ENCODE measurements around the gene SERAC1.
"Not testable (repeated sequence)": the region's sequence is repeated elsewhere in the genome, so short reads cannot be mapped to it uniquely, and the experiment has no call there.

The SERAC1 gene

DNA sequence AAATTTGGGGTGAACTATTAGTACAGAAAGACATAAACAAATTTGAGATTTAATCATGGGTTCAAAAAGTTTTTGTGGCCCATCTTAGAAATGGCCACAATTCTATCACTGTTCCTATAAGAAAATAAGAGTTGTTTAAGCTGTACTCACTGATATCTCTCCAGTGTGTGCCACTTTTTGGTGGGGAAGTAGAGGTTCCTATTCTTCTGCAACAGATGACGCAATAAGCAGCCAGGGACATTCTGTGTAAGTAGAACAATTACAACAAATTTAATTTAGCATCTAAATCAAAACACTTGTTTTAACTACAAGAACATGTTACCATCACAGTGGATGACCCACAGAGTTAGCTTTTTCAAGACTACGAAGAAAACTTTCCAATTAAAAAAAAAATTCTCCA is 9.9 kb downstream of the SERAC1 start:
- TF ChIP-seq, protein P1, sequence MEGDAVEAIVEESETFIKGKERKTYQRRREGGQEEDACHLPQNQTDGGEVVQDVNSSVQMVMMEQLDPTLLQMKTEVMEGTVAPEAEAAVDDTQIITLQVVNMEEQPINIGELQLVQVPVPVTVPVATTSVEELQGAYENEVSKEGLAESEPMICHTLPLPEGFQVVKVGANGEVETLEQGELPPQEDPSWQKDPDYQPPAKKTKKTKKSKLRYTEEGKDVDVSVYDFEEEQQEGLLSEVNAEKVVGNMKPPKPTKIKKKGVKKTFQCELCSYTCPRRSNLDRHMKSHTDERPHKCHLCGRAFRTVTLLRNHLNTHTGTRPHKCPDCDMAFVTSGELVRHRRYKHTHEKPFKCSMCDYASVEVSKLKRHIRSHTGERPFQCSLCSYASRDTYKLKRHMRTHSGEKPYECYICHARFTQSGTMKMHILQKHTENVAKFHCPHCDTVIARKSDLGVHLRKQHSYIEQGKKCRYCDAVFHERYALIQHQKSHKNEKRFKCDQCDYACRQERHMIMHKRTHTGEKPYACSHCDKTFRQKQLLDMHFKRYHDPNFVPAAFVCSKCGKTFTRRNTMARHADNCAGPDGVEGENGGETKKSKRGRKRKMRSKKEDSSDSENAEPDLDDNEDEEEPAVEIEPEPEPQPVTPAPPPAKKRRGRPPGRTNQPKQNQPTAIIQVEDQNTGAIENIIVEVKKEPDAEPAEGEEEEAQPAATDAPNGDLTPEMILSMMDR (IDR thresholded peaks at IDR 0.05), result no peak
- peaks cover 23 to 27% of the 10 kb centered on the region in 2 experiments for H3K4me1 ChIP-seq (ENCODE audit: control insufficient read depth in 1 of 2, insufficient read depth in 1 of 2, low read depth in 1 of 2, low read length in 1 of 2)
- H3K27me3 ChIP-seq, result no peaks in the 10 kb centered on the region
- H3K36me3 ChIP-seq, result no peaks in the 10 kb centered on the region
- no peaks in the 10 kb centered on the region for H3K9me3 ChIP-seq
- H3K27ac ChIP-seq, result no peak overlapping the region
- H3K4me3 ChIP-seq (ENCODE audit: low read depth in 1 of 2, low read length in 1 of 2), result no peak overlapping the region

DNA sequence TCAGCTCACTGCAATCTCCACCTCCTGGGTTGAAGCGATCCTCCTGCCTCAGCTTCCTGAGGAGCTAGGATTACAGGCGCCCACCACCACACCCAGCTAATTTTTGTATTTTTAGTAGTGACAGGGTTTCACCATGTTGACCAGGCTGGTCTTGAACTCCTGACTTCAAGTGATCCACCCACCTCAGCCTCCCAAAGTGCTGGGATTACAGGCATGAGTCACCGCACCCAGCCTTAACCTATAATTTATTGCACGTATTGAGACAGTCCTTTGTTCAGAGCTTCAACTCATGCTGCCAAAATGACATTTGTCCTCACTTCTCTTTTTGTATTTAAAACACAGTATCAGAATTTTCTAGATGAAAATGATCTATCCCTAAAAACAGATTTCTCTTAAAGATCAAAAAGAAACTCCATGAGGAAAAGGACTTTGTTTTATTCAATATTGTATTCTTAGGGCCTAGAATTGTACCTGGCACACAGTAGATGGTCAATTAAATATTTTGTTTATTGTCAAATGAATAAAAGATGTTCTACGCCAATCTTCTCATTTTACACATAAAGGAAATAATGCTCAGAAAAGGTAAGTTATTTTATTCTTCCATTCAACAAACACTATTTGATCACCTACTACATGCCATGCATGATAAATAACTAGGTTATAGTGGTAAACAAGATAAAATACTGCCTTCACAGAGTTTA is 10.8 kb downstream of the SERAC1 start:
- TF ChIP-seq, protein P1 (IDR thresholded peaks at IDR 0.05), result no peak
- Histone ChIP-seq H3K9me3 (no peaks in the 10 kb centered on the region), H3K4me3 (ENCODE audit: low read depth in 1 of 2, low read length in 1 of 2) (no peak overlapping the region), H3K4me1 (ENCODE audit: control insufficient read depth in 1 of 2, insufficient read depth in 1 of 2, low read depth in 1 of 2, low read length in 1 of 2) (peaks cover 23 to 27% of the 10 kb centered on the region in 2 experiments), H3K36me3 (no peaks in the 10 kb centered on the region), H3K27me3 (no peaks in the 10 kb centered on the region), H3K27ac (no peak overlapping the region)

DNA sequence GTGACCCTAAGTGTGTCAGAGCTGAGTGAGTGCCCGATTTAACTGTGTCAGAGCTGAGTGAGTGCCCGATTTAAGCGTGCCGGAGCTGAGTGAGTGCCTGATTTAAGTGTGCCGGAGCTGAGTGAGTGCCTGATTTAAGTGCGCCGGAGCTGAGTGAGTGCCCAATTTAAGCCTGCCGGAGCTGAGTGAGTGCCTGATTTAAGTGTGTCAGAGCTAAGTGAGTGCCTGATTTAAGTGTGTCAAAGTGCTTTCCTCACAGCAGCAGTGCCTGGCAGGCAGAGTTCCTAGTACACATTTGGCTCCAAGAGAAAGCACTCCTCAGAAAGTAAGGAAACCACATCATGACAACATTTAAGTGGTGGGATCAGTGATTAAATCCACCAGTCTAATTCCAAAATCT is 13.2 kb downstream of the SERAC1 start:
- Histone ChIP-seq H3K4me1 (ENCODE audit: control insufficient read depth in 1 of 2, insufficient read depth in 1 of 2, low read depth in 1 of 2, low read length in 1 of 2) (peaks cover 11 to 13% of the 10 kb centered on the region in 2 experiments), H3K4me3 (ENCODE audit: low read depth in 1 of 2, low read length in 1 of 2) (no peak overlapping the region), H3K27me3 (no peaks in the 10 kb centered on the region), H3K36me3 (peaks cover 4% of the 10 kb centered on the region), H3K9me3 (no peaks in the 10 kb centered on the region), H3K27ac (no peak overlapping the region)
- TF ChIP-seq, protein P1 (IDR thresholded peaks at IDR 0.05), result no peak

DNA sequence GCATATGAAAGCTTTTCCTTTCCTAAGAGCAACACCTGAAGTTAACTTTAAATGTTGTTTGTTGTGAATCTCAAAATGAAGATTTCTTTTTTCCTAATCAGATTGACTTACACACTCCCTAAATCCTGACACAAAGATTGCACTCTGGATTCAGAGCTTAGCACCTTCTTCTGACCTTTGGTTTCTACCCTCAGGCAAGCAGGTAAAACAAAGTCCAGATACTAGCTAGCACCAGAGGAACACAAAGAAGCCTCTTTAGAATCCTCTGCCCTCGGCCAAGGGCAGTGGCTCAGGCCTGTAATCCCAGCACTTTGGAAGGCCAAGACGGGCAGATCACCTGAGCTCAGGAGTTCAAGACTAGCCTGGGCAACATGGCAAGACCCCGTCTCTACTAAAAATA is 14.5 kb downstream of the SERAC1 start:
- Histone ChIP-seq H3K4me1 (ENCODE audit: control insufficient read depth in 1 of 2, insufficient read depth in 1 of 2, low read depth in 1 of 2, low read length in 1 of 2) (peaks cover 8 to 9% of the 10 kb centered on the region in 2 experiments), H3K27me3 (no peaks in the 10 kb centered on the region), H3K9me3 (no peaks in the 10 kb centered on the region), H3K4me3 (ENCODE audit: low read depth in 1 of 2, low read length in 1 of 2) (no peak overlapping the region), H3K27ac (no peak overlapping the region), H3K36me3 (peaks cover 10% of the 10 kb centered on the region)
- TF ChIP-seq, protein P1 (IDR thresholded peaks at IDR 0.05), result no peak

DNA sequence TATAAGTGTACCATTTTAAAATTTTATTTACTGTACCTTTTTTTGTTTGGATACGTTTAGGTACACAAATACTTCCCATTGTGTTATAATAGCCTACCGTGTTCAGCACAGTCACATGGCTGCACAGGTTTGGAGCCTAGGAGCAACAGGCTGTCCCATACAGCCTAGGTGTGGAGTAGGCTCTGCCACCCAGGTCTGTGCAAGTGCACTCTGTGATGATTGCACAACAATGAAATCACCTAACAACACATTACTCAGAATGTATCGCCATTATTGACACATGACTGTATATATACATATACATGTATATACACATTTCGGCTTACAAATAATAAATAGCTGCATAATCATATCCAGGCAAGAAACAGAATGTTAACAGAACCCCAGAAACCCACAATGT is 15.4 kb downstream of the SERAC1 start:
- TF ChIP-seq, protein P1 (IDR thresholded peaks at IDR 0.05), result no peak
- Histone ChIP-seq H3K27ac (no peak overlapping the region), H3K9me3 (no peaks in the 10 kb centered on the region), H3K4me1 (ENCODE audit: control insufficient read depth in 1 of 2, insufficient read depth in 1 of 2, low read depth in 1 of 2, low read length in 1 of 2) (peaks cover 0 to under 1% of the 10 kb centered on the region in 2 experiments), H3K27me3 (no peaks in the 10 kb centered on the region), H3K4me3 (ENCODE audit: low read depth in 1 of 2, low read length in 1 of 2) (no peak overlapping the region), H3K36me3 (peaks cover 10% of the 10 kb centered on the region)

DNA sequence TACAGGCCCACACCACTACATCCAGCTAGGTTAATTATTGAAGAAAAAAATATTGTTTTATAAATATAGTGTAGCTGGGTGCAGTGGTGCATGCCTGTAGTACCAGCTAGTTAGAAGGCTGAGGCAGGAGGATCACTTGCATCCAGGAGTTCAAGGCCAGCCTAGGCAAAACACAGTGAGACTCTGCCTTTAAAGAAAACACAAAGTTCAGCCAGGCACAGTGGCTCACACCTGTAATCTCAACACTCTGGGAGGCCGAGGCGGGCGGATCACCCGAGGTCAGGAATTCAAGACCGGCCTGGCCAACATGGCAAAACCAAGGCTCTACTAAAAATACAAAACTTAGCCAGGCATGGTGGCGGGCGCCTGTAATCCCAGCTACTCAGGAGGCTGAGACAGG is 16.0 kb downstream of the SERAC1 start:
- H3K4me1 ChIP-seq (ENCODE audit: control insufficient read depth in 1 of 2, insufficient read depth in 1 of 2, low read depth in 1 of 2, low read length in 1 of 2); H3K27me3 ChIP-seq; H3K36me3 ChIP-seq; H3K9me3 ChIP-seq; H3K4me3 ChIP-seq (ENCODE audit: low read depth in 1 of 2, low read length in 1 of 2); H3K27ac ChIP-seq: not testable (repeated sequence)

Measured in neutrophil (primary cell).